DMS153 (cell line): ENCODE results near the gene JAK3.
"Not testable (repeated sequence)": the region's sequence is repeated elsewhere in the genome, so short reads cannot be mapped to it uniquely, and the experiment has no call there.

Experiments used
- DNase-seq: peaks from one replicate; lab custom pipeline; 2025; lab: John Stamatoyannopoulos, UW

Gene JAK3

GRCh38 chr19:17847538-17848366 lies at the start of gene JAK3:
Gene JAK3 (minus strand): TSS chr19:17847982. CDS start chr19:17844417, 3,565 bp downstream.
- DNase-seq, result peak; percentile 42

- no peak for DNase-seq
Measured at GRCh38 chr19:17893766-17894165, 46.0 kb upstream of the JAK3 start.

- DNase-seq, result no peak
Measured at GRCh38 chr19:17889609-17890214, 41.9 kb upstream of the JAK3 start.

GRCh38 chr19:17888260-17888659 lies 40.5 kb upstream of the JAK3 start:
- no peak for DNase-seq

- not testable (repeated sequence) for DNase-seq
Measured at GRCh38 chr19:17887221-17887620, 39.4 kb upstream of the JAK3 start.

GRCh38 chr19:17886515-17886914 lies 38.7 kb upstream of the JAK3 start:
- DNase-seq, result no peak

GRCh38 chr19:17883627-17884410 lies 36.0 kb upstream of the JAK3 start:
- no peak for DNase-seq

- DNase-seq, result no peak
Measured at GRCh38 chr19:17881701-17882100, 33.9 kb upstream of the JAK3 start.

- DNase-seq, result no peak
Measured at GRCh38 chr19:17879466-17879865, 31.7 kb upstream of the JAK3 start.

- no peak for DNase-seq
Measured at GRCh38 chr19:17877696-17878095, 29.9 kb upstream of the JAK3 start.

- no peak for DNase-seq
Measured at GRCh38 chr19:17874758-17875135, 27.0 kb upstream of the JAK3 start.

GRCh38 chr19:17873786-17874757 lies 26.3 kb upstream of the JAK3 start:
- no peak for DNase-seq

- no peak for DNase-seq
Measured at GRCh38 chr19:17872251-17873001, 24.6 kb upstream of the JAK3 start.

- no peak for DNase-seq
Measured at GRCh38 chr19:17871878-17872250, 24.1 kb upstream of the JAK3 start, which contains the start of gene SLC5A5. Gene SLC5A5 (plus strand): TSS chr19:17871945. CDS start chr19:17872320, 375 bp downstream.

GRCh38 chr19:17871032-17871877 lies 23.5 kb upstream of the JAK3 start:
- DNase-seq, result no peak

- no peak for DNase-seq
Measured at GRCh38 chr19:17869114-17869608, 21.4 kb upstream of the JAK3 start.

- DNase-seq, result no peak
Measured at GRCh38 chr19:17868669-17869068, 20.9 kb upstream of the JAK3 start.

- no peak for DNase-seq
Measured at GRCh38 chr19:17866964-17867486, 19.2 kb upstream of the JAK3 start.

- DNase-seq, result no peak
Measured at GRCh38 chr19:17866312-17866963, 18.7 kb upstream of the JAK3 start.
